Endothelial cell (in vitro differentiated cells): ENCODE results near the gene RELN. TPM values are rescaled to one million over a fixed set of nuclear protein-coding genes. Genes with fewer than 3 reads are reported as not detected.

Experiments
- DNase-seq: peaks from one replicate; pipeline ENCODE4 v3.0.0; 2021; ENCODE audit warnings: low spot score
- H3K27ac Mint-ChIP-seq: one replicate; pipeline ENCODE4 v1.8.0; 2021; ENCODE audit warnings: mixed read lengths, inconsistent platforms; ENCODE audit not compliant: unreplicated experiment
- H3K27me3 Mint-ChIP-seq: one replicate; pipeline ENCODE4 v1.8.0; 2021; ENCODE audit warnings: mild to moderate bottlenecking, moderate library complexity, mixed read lengths, inconsistent platforms; ENCODE audit not compliant: unreplicated experiment
- H3K36me3 Mint-ChIP-seq: one replicate; pipeline ENCODE4 v1.8.0; 2021; ENCODE audit warnings: mild to moderate bottlenecking, low read depth, mixed read lengths, inconsistent platforms; ENCODE audit not compliant: unreplicated experiment
- H3K4me1 Mint-ChIP-seq: one replicate; pipeline ENCODE4 v1.8.0; 2021; ENCODE audit warnings: mild to moderate bottlenecking, mixed read lengths, inconsistent platforms; ENCODE audit not compliant: unreplicated experiment
- H3K4me3 Mint-ChIP-seq: one replicate; pipeline ENCODE4 v1.8.0; 2021; ENCODE audit warnings: mild to moderate bottlenecking, mixed read lengths, inconsistent platforms; ENCODE audit not compliant: unreplicated experiment
- H3K9me3 Mint-ChIP-seq: one replicate; pipeline ENCODE4 v1.8.0; 2021; ENCODE audit warnings: mixed read lengths, inconsistent platforms; ENCODE audit not compliant: unreplicated experiment
- total RNA-seq: library from RNA; stranded (reverse); fragmentation: NEBNext Ultra II Directional; extraction: Animal tissue kit (Norgen Biotek cat#: 25700); gene quantifications from one replicate; pipeline ENCODE4 v1.2.1, GENCODE V29; 2021; ENCODE audit not compliant: unreplicated experiment
- TF ChIP-seq, protein P1 (sequence below): fragments of 200-600 bp; sonication (generic); IDR thresholded peaks from one replicate; pipeline ENCODE4 v1.5.0; 2021; ENCODE audit warnings: antibody characterized with exemption; ENCODE audit not compliant: unreplicated experiment

RELN gene
- total RNA-seq, 1 donor from 2014 or later: 2.3 TPM

DNA sequence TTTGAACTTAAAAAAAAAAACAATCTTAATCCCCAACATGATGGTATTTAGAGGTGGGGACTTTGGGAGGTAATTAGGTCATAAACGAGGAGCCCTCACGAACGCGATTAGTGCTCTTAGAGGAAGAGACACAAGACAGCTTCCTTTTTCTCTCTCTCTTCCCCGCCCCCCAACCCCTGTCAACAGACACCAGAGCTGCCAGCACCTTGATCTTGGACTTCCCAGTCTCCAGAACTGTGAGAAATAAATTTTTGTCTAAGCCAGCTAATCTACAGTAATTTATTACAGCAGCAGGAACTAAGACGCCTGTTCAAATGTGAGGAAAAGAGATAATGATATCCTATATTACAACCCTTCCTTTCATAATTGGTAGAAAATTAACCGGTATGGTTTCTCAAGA, 40.1 kb downstream of the RELN start:
- Mint-ChIP-seq H3K27me3 (no peaks in the 10 kb centered on the region), H3K4me1 (peaks cover 7% of the 10 kb centered on the region), H3K36me3 (no peaks in the 10 kb centered on the region), H3K9me3 (no peaks in the 10 kb centered on the region), H3K4me3 (no peak overlapping the region), H3K27ac (no peak overlapping the region)
- no peak for DNase-seq
- TF ChIP-seq, protein P1, sequence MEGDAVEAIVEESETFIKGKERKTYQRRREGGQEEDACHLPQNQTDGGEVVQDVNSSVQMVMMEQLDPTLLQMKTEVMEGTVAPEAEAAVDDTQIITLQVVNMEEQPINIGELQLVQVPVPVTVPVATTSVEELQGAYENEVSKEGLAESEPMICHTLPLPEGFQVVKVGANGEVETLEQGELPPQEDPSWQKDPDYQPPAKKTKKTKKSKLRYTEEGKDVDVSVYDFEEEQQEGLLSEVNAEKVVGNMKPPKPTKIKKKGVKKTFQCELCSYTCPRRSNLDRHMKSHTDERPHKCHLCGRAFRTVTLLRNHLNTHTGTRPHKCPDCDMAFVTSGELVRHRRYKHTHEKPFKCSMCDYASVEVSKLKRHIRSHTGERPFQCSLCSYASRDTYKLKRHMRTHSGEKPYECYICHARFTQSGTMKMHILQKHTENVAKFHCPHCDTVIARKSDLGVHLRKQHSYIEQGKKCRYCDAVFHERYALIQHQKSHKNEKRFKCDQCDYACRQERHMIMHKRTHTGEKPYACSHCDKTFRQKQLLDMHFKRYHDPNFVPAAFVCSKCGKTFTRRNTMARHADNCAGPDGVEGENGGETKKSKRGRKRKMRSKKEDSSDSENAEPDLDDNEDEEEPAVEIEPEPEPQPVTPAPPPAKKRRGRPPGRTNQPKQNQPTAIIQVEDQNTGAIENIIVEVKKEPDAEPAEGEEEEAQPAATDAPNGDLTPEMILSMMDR: no peak

DNA sequence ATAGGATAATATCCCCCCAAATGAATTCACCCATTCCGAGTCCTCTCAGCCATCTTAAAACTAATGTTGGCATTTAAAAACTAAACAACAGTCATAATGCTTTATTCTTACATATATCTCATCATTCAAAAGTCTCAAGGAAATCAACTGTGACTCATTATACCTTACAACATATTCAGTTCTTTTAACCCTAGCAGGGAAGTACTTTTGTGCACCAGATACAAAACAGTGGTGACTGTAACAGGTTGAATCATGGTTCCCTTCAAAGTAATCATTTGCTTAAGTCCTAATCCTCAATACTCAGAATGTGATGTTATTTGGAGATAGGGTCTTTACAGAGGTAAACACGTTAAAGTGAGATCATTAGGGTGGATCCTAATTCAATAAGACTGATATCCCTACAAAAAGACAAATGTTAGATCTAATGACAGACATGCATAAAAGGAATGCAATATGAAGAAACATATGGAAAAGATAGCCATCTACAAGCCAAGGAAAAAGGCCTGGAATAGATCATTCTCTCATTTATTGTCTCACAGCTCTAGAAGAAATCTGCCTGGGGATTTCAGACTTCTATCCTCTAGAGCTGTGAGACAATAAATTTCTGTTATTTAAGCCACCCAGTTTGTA, 42.3 kb downstream of the RELN start:
- TF ChIP-seq, protein P1: no peak
- H3K27ac Mint-ChIP-seq: no peak overlapping the region
- DNase-seq: no peak
- H3K4me3 Mint-ChIP-seq: no peak overlapping the region
- no peaks in the 10 kb centered on the region for H3K9me3 Mint-ChIP-seq
- H3K36me3 Mint-ChIP-seq: no peaks in the 10 kb centered on the region
- H3K27me3 Mint-ChIP-seq: no peaks in the 10 kb centered on the region
- H3K4me1 Mint-ChIP-seq: peaks cover 7% of the 10 kb centered on the region

DNA sequence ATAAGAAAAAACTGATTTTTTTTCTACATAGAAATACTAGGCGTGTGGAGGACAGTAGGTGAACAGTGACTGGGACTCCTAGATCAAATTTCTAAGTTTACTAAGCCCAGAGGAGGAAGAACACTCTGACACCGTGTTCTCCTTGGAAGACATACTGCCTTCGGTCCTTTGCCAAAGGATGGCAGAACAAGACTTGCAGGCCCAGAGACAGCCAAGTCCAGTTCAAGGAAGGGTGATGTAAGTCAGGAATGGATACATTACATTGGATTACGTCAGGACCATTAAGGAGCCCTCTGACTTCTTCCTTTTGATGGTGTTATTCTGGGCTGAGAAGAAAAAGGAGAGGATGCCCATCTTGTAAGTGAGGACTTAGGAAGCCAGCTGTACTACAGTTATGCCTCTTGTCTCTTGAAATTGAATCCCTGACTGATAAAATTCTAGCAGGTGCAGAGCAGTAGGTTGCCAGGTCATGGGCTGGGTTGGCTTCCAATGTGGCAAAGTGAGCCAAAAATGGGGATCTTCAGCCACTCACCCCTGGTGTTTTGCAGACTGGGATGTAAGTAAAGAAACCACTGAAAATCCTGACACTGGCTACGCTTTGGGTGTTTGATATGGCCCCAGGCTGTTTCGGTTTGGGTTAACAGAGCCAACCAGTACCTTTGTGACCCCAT, 45.1 kb downstream of the RELN start:
- TF ChIP-seq, protein P1: no peak
- no peaks in the 10 kb centered on the region for H3K36me3 Mint-ChIP-seq
- H3K9me3 Mint-ChIP-seq: no peaks in the 10 kb centered on the region
- H3K4me3 Mint-ChIP-seq: no peak overlapping the region
- H3K27ac Mint-ChIP-seq: no peak overlapping the region
- peaks cover 2% of the 10 kb centered on the region for H3K27me3 Mint-ChIP-seq
- peaks cover 7% of the 10 kb centered on the region for H3K4me1 Mint-ChIP-seq
- DNase-seq: no peak

DNA sequence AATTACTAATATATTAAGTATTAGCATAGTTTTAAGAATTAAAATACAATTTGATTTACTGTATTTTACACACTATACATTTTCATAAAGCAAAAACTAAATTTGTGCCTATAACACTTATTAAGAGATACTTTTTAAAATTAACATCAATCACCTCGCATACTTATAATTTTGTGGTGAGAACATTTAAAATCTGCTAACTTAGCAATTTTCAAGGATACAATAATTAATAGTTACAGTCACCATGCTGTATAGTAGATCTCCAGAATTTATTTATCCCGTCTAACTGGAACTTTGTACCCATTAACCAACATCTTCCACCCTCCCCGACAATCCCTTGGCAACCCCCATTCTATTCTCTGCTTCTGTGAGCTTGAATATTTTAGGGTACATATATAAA, 47.5 kb downstream of the RELN start:
- H3K4me3 Mint-ChIP-seq: no peak overlapping the region
- no peaks in the 10 kb centered on the region for H3K36me3 Mint-ChIP-seq
- no peak for DNase-seq
- TF ChIP-seq, protein P1: no peak
- H3K9me3 Mint-ChIP-seq: no peaks in the 10 kb centered on the region
- no peak overlapping the region for H3K27ac Mint-ChIP-seq
- peaks cover 2% of the 10 kb centered on the region for H3K27me3 Mint-ChIP-seq
- H3K4me1 Mint-ChIP-seq: peaks cover 7% of the 10 kb centered on the region

DNA sequence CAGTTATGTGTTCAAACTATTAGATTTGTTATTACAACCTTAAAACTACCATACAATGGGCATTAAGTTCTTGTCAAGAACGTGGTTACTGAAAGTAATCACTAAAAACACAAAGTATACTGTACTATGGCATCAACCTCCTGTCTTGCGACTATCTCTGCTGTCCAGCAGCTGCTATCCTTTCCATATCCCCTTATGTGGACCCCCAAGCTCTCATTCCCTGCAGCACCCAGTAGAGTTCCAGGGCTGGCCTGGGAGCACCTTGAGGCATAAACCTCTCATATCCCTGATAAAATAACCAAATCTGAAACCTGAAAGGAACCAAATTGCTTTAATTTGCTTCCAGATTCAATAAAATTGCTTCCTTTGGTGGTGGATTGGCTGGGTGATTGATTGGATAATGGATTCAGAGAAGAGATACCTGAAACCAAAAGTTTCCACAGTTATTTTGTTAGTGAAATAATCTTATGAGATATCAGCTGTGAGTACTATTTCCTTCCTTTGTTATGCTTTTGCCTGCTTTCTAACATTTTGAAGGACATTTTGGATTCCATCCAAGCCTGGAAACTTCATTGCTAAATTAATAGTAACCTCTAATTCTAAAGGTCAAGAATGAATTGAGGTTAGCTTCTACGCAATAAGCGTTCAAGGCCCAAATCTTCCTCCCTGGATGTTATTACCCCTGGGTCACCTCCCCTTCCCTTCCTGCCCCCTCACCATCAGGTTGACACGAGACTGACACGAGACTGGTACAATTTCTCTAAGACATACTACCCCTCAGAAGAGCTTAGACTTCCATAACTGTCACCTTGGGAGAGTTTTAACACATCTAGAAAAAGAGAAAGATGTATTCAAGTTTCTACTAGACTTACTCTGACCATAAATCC, 48.8 kb downstream of the RELN start:
- H3K27me3 Mint-ChIP-seq: peaks cover 2% of the 10 kb centered on the region
- H3K36me3 Mint-ChIP-seq: no peaks in the 10 kb centered on the region
- H3K27ac Mint-ChIP-seq: no peak overlapping the region
- peaks cover 7% of the 10 kb centered on the region for H3K4me1 Mint-ChIP-seq
- no peak for DNase-seq
- TF ChIP-seq, protein P1: no peak
- H3K4me3 Mint-ChIP-seq: no peak overlapping the region
- no peaks in the 10 kb centered on the region for H3K9me3 Mint-ChIP-seq
